Osteocyte (in vitro differentiated cells): ENCODE results near the gene PTGES3L. TPM values are rescaled to one million over a fixed set of nuclear protein-coding genes. Genes with fewer than 3 reads are reported as not detected.

Experiments
- DNase-seq: peaks from one replicate; pipeline ENCODE4 v3.0.0; 2021; ENCODE audit warnings: mixed read lengths; ENCODE audit not compliant: unreplicated experiment; ENCODE audit errors: extremely low spot score
- H3K27ac Mint-ChIP-seq: one replicate; pipeline ENCODE4 v1.8.0; 2021; ENCODE audit warnings: mild to moderate bottlenecking, mixed read lengths; ENCODE audit not compliant: unreplicated experiment
- H3K27me3 Mint-ChIP-seq: one replicate; pipeline ENCODE4 v1.8.0; 2021; ENCODE audit warnings: mixed read lengths; ENCODE audit not compliant: unreplicated experiment
- H3K36me3 Mint-ChIP-seq: one replicate; pipeline ENCODE4 v1.8.0; 2021; ENCODE audit warnings: mixed read lengths; ENCODE audit not compliant: unreplicated experiment
- H3K4me1 Mint-ChIP-seq: one replicate; pipeline ENCODE4 v1.8.0; 2021; ENCODE audit warnings: mixed read lengths; ENCODE audit not compliant: unreplicated experiment
- H3K4me3 Mint-ChIP-seq: one replicate; pipeline ENCODE4 v1.8.0; 2021; ENCODE audit warnings: mild to moderate bottlenecking, moderate library complexity, mixed read lengths; ENCODE audit not compliant: unreplicated experiment
- H3K9me3 Mint-ChIP-seq: one replicate; pipeline ENCODE4 v1.8.0; 2021; ENCODE audit warnings: mixed read lengths; ENCODE audit not compliant: unreplicated experiment
- long read RNA-seq: library from polyadenylated mRNA; unstranded; transcript quantifications from one replicate; pipeline ENCODE4 v2.0.0, GENCODE V29; 2021
- total RNA-seq: library from RNA; stranded (reverse); gene quantifications from 2 replicates; pipeline ENCODE4 v1.2.1, GENCODE V29; 2021
- TF ChIP-seq, protein P1 (sequence below): fragments of 200-600 bp; sonication (generic); IDR thresholded peaks from 2 replicates; pipeline ENCODE4 v1.5.0; 2021; ENCODE audit warnings: antibody characterized with exemption, mild to moderate bottlenecking, moderate library complexity

The PTGES3L gene
- total RNA-seq: 0.35 and 0.50 TPM in 2 replicates
- long read RNA-seq, partial matches to known transcripts: 0 of 1 reads
- long read RNA-seq, other reads (novel, unspliced or antisense): 0 of 1 reads

DNA sequence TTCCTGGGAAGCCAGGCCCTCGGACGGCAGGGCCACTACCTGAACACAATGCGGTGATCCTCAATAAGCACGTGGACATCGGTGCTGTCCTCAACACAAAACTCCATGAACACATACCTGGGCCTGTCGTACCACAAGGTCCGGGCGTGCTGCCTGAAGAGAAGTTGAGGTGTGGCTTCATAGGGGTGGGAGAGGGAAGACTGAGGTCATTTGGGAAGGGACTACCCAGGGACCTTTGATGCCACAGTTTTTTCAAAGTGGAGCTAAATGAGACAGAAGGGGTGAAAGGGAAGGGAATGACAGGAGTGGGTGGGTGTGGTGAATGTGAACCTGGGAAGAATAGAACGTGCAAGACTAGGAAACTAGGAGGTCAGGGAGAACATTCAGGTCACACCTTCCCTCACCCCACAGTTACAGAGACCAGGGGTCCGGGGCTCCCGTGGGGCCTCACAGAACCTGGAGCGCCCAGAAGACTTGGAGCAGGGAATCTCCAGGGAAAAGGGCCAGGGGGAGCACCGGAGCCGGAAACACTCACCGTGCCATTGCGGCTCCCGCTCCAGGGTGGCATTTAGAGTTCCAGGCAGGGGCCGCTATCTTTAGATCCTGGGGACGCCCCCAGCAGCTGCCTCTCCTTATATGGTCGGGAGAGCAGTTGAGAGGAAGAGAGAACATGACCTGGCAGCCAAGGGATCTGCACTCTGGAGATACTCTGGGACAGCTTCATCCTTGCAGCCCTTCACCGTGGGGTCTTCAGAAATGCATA is at the start of gene PTGES3L:
Gene PTGES3L, minus strand, starts transcription at position 570 of the 763 bp plus-strand sequence. Its CDS starts 27 bp downstream, at position 543.
- Mint-ChIP-seq H3K4me1 (peaks cover 32% of the 10 kb centered on the region), H3K4me3 (peak within 1 kb of the TSS; percentile 99), H3K27ac (peak within 1 kb of the TSS; percentile 89), H3K9me3 (no peaks in the 10 kb centered on the region), H3K36me3 (peaks cover 4% of the 10 kb centered on the region), H3K27me3 (no peaks in the 10 kb centered on the region)
- TF ChIP-seq, protein P1, sequence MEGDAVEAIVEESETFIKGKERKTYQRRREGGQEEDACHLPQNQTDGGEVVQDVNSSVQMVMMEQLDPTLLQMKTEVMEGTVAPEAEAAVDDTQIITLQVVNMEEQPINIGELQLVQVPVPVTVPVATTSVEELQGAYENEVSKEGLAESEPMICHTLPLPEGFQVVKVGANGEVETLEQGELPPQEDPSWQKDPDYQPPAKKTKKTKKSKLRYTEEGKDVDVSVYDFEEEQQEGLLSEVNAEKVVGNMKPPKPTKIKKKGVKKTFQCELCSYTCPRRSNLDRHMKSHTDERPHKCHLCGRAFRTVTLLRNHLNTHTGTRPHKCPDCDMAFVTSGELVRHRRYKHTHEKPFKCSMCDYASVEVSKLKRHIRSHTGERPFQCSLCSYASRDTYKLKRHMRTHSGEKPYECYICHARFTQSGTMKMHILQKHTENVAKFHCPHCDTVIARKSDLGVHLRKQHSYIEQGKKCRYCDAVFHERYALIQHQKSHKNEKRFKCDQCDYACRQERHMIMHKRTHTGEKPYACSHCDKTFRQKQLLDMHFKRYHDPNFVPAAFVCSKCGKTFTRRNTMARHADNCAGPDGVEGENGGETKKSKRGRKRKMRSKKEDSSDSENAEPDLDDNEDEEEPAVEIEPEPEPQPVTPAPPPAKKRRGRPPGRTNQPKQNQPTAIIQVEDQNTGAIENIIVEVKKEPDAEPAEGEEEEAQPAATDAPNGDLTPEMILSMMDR: no peak
- DNase-seq: no peak

DNA sequence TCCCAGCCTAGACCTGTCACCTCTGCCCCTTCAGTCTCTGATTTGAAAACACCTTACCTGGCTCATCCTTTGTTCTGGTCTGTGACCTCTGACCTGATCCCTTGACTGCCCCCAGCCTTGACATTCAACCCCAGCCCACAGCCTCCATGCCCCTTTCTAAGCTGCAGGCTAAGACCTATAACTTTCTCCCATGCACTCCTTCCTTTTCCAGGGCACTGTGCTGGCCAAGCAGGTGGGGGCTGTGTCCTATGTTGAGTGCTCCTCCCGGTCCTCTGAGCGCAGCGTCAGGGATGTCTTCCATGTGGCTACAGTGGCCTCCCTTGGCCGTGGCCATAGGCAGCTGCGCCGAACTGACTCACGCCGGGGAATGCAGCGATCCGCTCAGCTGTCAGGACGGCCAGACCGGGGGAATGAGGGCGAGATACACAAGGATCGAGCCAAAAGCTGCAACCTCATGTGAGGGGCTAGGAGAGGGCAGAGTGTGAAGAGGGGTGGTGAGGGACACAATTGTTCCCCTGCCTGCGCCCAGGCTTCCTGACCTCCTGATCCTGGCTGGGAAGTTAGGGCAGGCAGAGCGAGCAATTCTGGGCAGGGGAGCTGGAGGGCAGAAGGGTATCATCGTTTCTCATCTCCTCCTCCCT is 48.5 kb upstream of the PTGES3L start:
- no peak for DNase-seq
- H3K36me3 Mint-ChIP-seq: no peaks in the 10 kb centered on the region
- H3K4me3 Mint-ChIP-seq: no peak overlapping the region
- no peaks in the 10 kb centered on the region for H3K27me3 Mint-ChIP-seq
- no peak overlapping the region for H3K27ac Mint-ChIP-seq
- H3K9me3 Mint-ChIP-seq: no peaks in the 10 kb centered on the region
- H3K4me1 Mint-ChIP-seq: peaks cover 12% of the 10 kb centered on the region
- TF ChIP-seq, protein P1: no peak

DNA sequence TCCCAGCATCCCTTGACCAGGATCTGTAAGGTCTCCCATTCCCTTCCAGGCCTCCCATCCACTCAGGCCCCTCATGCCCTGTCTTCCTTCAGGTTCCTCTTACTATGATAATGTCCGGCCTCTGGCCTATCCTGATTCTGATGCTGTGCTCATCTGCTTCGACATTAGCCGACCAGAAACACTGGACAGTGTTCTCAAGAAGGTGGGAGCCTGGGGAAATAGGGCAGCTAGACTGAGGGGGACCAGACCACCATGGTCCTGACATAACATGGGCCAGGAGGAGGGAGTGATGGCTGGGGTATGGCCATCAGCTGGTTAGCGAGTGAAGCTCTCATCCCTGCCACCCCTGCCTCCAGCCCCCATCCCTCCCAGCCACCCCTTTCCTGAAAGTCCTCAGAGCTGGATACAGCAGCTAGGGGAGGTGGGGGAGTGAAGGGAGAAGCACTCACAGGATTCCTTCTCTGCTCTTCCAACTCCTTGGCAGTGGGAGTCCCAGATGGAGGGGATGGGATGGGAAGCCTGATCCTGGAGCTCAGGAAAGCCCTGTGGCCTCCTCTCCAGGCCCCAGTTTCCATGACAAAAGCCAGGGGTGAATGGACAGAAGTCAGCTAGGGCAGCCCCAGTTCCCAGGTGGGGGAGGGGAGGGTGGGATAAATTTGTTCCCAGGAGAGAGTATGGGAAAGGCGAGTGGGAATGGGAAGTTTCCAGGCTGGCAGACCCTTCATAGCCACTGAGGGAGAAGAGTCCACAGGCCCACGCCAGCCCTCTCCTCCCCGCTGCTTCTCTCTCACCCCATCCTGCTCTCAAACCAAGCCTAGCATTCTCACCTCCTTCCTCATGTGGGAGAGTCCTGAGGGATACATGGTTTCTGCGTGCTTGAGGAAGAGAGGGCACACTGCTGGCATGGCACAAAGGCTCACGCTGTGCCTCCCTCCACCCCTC is 47.5 kb upstream of the PTGES3L start:
- Mint-ChIP-seq H3K9me3 (no peaks in the 10 kb centered on the region), H3K36me3 (no peaks in the 10 kb centered on the region), H3K4me3 (no peak overlapping the region), H3K27me3 (no peaks in the 10 kb centered on the region), H3K27ac (no peak overlapping the region), H3K4me1 (peaks cover 13% of the 10 kb centered on the region)
- TF ChIP-seq, protein P1: no peak
- no peak for DNase-seq

DNA sequence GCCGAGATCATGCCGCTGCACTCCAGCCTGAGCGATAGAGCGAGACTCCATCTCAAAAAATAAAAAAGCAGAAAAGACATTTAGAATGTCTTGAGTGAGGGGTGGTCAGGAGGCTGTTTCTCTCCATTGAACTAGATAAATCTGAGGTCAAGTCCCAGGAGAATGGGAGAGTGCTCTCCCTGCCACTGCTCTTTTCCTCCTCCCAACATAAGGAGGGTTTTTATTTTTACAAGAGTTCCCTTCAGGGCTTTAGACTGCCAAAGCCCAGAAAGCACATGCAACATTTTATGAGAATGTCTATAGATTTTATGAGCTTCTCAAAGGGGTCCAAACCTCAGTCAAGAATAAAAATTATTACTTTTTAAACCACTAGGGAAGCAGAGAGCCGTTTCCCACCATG is 46.7 kb upstream of the PTGES3L start:
- Mint-ChIP-seq H3K4me3 (no peak overlapping the region), H3K36me3 (no peaks in the 10 kb centered on the region), H3K27ac (no peak overlapping the region), H3K27me3 (no peaks in the 10 kb centered on the region), H3K9me3 (no peaks in the 10 kb centered on the region), H3K4me1 (peaks cover 14% of the 10 kb centered on the region)
- TF ChIP-seq, protein P1: no peak
- no peak for DNase-seq
